ENCODE measurements around the gene P2RY4. TPM values are rescaled to one million over a fixed set of nuclear protein-coding genes. Genes with fewer than 3 reads are reported as not detected.
"Not testable (repeated sequence)": the region's sequence is repeated elsewhere in the genome, so short reads cannot be mapped to it uniquely, and the experiment has no call there.

Gene P2RY4
- total RNA-seq, 2 donors from 2014 or later = 1.4 to 3.9 TPM

GRCh38 chrX:70226048-70226447 is 34.0 kb downstream of the P2RY4 start:
- no peak overlapping the region for H3K4me3 ChIP-seq
- no peaks in the 10 kb centered on the region for H3K4me1 ChIP-seq (ENCODE audit: control insufficient read depth in 1 of 2, low read depth in 2 of 2)
- DNase-seq (ENCODE audit: low spot score) = no peak
- H3K27me3 ChIP-seq (replicated peaks; ENCODE audit: insufficient read depth) = no peaks in the 10 kb centered on the region
- H3K36me3 ChIP-seq = no peaks in the 10 kb centered on the region
- no peaks in the 10 kb centered on the region for H3K9me3 ChIP-seq
- TF ChIP-seq, protein P1, sequence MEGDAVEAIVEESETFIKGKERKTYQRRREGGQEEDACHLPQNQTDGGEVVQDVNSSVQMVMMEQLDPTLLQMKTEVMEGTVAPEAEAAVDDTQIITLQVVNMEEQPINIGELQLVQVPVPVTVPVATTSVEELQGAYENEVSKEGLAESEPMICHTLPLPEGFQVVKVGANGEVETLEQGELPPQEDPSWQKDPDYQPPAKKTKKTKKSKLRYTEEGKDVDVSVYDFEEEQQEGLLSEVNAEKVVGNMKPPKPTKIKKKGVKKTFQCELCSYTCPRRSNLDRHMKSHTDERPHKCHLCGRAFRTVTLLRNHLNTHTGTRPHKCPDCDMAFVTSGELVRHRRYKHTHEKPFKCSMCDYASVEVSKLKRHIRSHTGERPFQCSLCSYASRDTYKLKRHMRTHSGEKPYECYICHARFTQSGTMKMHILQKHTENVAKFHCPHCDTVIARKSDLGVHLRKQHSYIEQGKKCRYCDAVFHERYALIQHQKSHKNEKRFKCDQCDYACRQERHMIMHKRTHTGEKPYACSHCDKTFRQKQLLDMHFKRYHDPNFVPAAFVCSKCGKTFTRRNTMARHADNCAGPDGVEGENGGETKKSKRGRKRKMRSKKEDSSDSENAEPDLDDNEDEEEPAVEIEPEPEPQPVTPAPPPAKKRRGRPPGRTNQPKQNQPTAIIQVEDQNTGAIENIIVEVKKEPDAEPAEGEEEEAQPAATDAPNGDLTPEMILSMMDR (IDR thresholded peaks at IDR 0.05) = no peak
- ATAC-seq (ENCODE audit: insufficient number of reproducible peaks, low FRiP score, low read depth) = no peak
- no peak overlapping the region for H3K27ac ChIP-seq

- ATAC-seq (ENCODE audit: insufficient number of reproducible peaks, low FRiP score, low read depth) (no peak), DNase-seq (ENCODE audit: low spot score) (no peak)
- no peaks in the 10 kb centered on the region for H3K9me3 ChIP-seq
- H3K4me3 ChIP-seq = no peak overlapping the region
- TF ChIP-seq, protein P1 (IDR thresholded peaks at IDR 0.05) = no peak
- H3K4me1 ChIP-seq (ENCODE audit: control insufficient read depth in 1 of 2, low read depth in 2 of 2) = no peaks in the 10 kb centered on the region
- no peaks in the 10 kb centered on the region for H3K27me3 ChIP-seq (replicated peaks; ENCODE audit: insufficient read depth)
- no peaks in the 10 kb centered on the region for H3K36me3 ChIP-seq
- H3K27ac ChIP-seq = no peak overlapping the region
Observed at GRCh38 chrX:70219938-70220764, 39.9 kb downstream of the P2RY4 start.

- not testable (repeated sequence) for H3K36me3 ChIP-seq; H3K4me1 ChIP-seq (ENCODE audit: control insufficient read depth in 1 of 2, low read depth in 2 of 2); H3K9me3 ChIP-seq; DNase-seq (ENCODE audit: low spot score); H3K27ac ChIP-seq; H3K4me3 ChIP-seq; ATAC-seq (ENCODE audit: insufficient number of reproducible peaks, low FRiP score, low read depth); H3K27me3 ChIP-seq (replicated peaks; ENCODE audit: insufficient read depth)
Observed at GRCh38 chrX:70209570-70209969, 50.4 kb downstream of the P2RY4 start.

DNA sequence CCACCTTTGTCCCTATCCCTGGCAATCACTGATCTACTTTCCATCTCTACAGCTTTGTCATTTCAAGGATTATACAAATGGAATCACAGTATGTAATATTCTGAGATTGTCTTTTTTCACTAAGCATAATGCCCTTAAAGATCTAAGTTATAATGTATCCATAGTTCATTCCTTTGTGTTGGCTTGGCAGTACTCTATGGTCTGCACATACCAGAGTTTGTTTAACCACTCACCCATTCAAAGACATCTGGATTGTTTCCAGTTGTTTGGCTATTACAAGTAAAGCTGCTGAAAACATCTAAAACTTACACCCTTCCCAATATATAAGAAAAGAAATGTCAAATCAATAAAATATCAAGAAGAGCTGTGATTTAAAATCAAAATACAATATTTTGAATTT is 51.5 kb downstream of the P2RY4 start:
- H3K27me3 ChIP-seq (replicated peaks; ENCODE audit: insufficient read depth) = no peaks in the 10 kb centered on the region
- no peak overlapping the region for H3K27ac ChIP-seq
- DNase-seq (ENCODE audit: low spot score) (no peak), ATAC-seq (ENCODE audit: insufficient number of reproducible peaks, low FRiP score, low read depth) (no peak)
- no peaks in the 10 kb centered on the region for H3K9me3 ChIP-seq
- TF ChIP-seq, protein P1 (IDR thresholded peaks at IDR 0.05) = no peak
- no peaks in the 10 kb centered on the region for H3K4me1 ChIP-seq (ENCODE audit: control insufficient read depth in 1 of 2, low read depth in 2 of 2)
- no peak overlapping the region for H3K4me3 ChIP-seq
- no peaks in the 10 kb centered on the region for H3K36me3 ChIP-seq

Other genes with a start within 250 kb of the P2RY4 start
- not detected for gene AWAT2, start 210.3 kb downstream of the P2RY4 start, total RNA-seq
- gene OTUD6A, start 197.7 kb downstream of the P2RY4 start, total RNA-seq = not detected
- gene IGBP1, start 126.8 kb downstream of the P2RY4 start, total RNA-seq = 10 to 100 TPM; 37.1 to 43.2 TPM
- gene DGAT2L6, start 82.7 kb downstream of the P2RY4 start, total RNA-seq = not detected
- gene AWAT1, start 25.5 kb downstream of the P2RY4 start, total RNA-seq = not detected
- gene ARR3, start 8.1 kb upstream of the P2RY4 start, total RNA-seq = not detected
- gene RAB41, start 22.0 kb upstream of the P2RY4 start, total RNA-seq = not detected
- 10 to 100 TPM; 18.0 to 21.3 TPM for gene PDZD11, start 29.7 kb upstream of the P2RY4 start, total RNA-seq
- gene KIF4A, start 29.9 kb upstream of the P2RY4 start, total RNA-seq = 1 to 10 TPM in 1 of 2 donors, not detected in 1; 1.7 TPM
- gene GDPD2, start 163.1 kb upstream of the P2RY4 start, total RNA-seq = not detected
- gene DLG3, start 184.6 kb upstream of the P2RY4 start, total RNA-seq = 10 to 100 TPM; 17.3 to 18.7 TPM